ENCODE data around the gene HLA-B. TPM values are rescaled to one million over a fixed set of nuclear protein-coding genes. Genes with fewer than 3 reads are reported as not detected.

The HLA-B gene
- total and polyA plus RNA-seq, 2 of the 8 experiments (the other 6 are each of a cell fraction or from before 2014, with no cell fraction given) = 154 to 233 TPM

DNA sequence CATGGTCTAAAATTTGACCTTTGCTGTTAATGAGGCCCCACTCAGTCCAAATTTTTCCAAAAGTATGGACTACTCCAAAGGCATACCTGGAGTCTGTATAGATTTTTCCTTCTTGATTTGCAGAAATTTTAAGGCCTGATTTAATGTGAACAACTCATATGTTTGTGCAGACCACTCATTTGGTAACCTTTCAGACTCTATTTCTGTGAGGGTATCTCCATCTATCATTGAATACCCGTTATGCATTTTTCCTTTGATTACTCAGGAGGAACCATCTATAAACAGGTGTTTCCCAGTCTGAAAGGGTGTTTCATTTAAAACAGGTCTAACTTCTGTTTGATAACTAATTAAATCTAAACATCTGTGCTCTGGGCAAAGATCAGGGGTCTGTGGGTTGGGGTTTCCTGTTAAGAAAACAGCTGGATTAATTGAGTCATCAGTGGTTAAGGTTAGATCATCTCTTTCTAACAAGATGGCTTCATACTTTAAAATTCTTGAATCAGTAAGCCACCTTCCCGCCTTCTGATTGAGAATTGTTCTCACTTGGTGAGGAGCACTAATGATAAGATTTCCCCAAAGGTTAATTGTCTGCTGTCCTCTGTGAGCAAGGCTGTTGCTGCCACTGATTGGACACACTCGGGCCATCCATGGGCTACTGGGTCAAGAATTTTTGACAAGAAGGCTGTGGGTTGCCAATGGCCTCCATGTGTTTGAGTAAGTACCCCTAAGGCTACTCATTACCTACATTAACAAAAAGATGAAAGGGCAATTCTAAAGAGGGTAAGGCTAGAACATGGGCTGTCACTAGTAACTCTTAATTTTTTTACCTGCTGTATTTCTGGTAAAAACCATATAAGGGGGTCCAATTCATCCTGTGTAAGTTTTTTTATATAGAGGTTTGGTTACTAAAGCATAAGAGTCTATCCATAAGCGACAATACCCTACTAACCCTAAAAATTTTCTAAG, 24.1 kb downstream of the HLA-B start:
- Histone ChIP-seq H3K56ac (replicated peaks; ENCODE audit: insufficient read length, low read depth, low read length) (no peak overlapping the region), H3K79me2 (ENCODE audit: control insufficient read depth in 1 of 2, insufficient read depth in 2 of 2, low read length in 2 of 2) (no peaks in the 10 kb centered on the region), H4K20me1 (replicated peaks in 1 of 2; ENCODE audit: control insufficient read depth in 1 of 2, insufficient read depth in 2 of 2, low read length in 2 of 2) (no peaks in the 10 kb centered on the region), H3K9me3 (ENCODE audit: insufficient read depth in 2 of 2, low read depth in 1 of 2, low read length in 1 of 2) (peaks cover 5 to 16% of the 10 kb centered on the region in 2 experiments; a peak in 3 of 4 replicates), H4K8ac (ENCODE audit: extremely low read depth, insufficient read depth, low read length) (no peak overlapping the region), H4K91ac (replicated peaks; ENCODE audit: insufficient read length, low read length) (no peak overlapping the region), H3K14ac (ENCODE audit: insufficient read length) (no peak overlapping the region), H2BK12ac (ENCODE audit: low read depth, low read length) (no peak overlapping the region), H3K23me2 (ENCODE audit: low read depth, low read length) (no peaks in the 10 kb centered on the region), H3K4me2 (ENCODE audit: insufficient read depth in 1 of 2, low read depth in 2 of 2, low read length in 2 of 2) (no peak overlapping the region), H2AK5ac (ENCODE audit: low read depth, low read length) (no peak overlapping the region), H4K5ac (ENCODE audit: insufficient read length, low read depth, low read length) (no peak overlapping the region), H2BK120ac (replicated peaks; ENCODE audit: low read depth, low read length) (no peak overlapping the region), H3K79me1 (ENCODE audit: low read depth, low read length) (no peaks in the 10 kb centered on the region), H2BK20ac (ENCODE audit: low read length) (no peak overlapping the region), H3K23ac (ENCODE audit: insufficient read length) (no peak overlapping the region), H3K4me1 (replicated peaks in 1 of 4; ENCODE audit: control insufficient read depth in 3 of 4, insufficient read depth in 4 of 4, low read length in 3 of 4) (no peaks in the 10 kb centered on the region), H3K4me3 (ENCODE audit: extremely low read depth in 1 of 4, insufficient read depth in 2 of 4, low read depth in 3 of 4, low read length in 4 of 4) (no peak overlapping the region), H3K27me3 (replicated peaks in 1 of 4; ENCODE audit: control insufficient read depth in 3 of 4, extremely low read depth in 1 of 4, insufficient read depth in 3 of 4, low read length in 3 of 4) (no peaks in the 10 kb centered on the region), H3K27ac (ENCODE audit: low read depth, low read length) (no peak overlapping the region), H3K18ac (ENCODE audit: extremely low read depth, low read length) (no peak overlapping the region), H2BK5ac (ENCODE audit: low read depth, low read length) (no peak overlapping the region), H3K36me3 (ENCODE audit: control insufficient read depth in 2 of 4, insufficient read depth in 4 of 4, low read length in 3 of 4) (no peaks in the 10 kb centered on the region; a peak in 1 of 8 replicates), H3K9ac (replicated peaks in 1 of 4; ENCODE audit: extremely low read depth in 1 of 4, low read depth in 3 of 4, low read length in 3 of 4) (no peak overlapping the region), H2BK15ac (ENCODE audit: low read length) (no peak overlapping the region), H2AFZ (ENCODE audit: low read length) (no peak overlapping the region), H3K4ac (replicated peaks; ENCODE audit: insufficient read length, low read depth, low read length) (no peak overlapping the region)
- CTCF ChIA-PET (ENCODE audit: partially characterized antibody) = no interaction called here
- TF ChIP-seq SIX5 (IDR thresholded peaks at IDR 0.05; ENCODE audit: low read depth, low read length) (no peak), E2F6 (IDR thresholded peaks at IDR 0.05) (no peak), MAFK (IDR thresholded peaks at IDR 0.05; ENCODE audit: low read depth, low read length) (no peak), SRF (IDR thresholded peaks at IDR 0.05; ENCODE audit: low read depth, low read length) (no peak), PHF8 (conservative IDR thresholded peaks at IDR 0.05; ENCODE audit: low read depth, low read length) (no peak), TAF1 (IDR thresholded peaks at IDR 0.05; ENCODE audit: low read depth, low read length) (no peak), CHD2 (IDR thresholded peaks at IDR 0.05; ENCODE audit: low read length) (no peak), SIN3A (conservative IDR thresholded peaks at IDR 0.05 in 1 of 2, IDR thresholded peaks at IDR 0.05 in 1 of 2; ENCODE audit: low read depth in 1 of 2, low read length in 2 of 2) (no peak), BRCA1 (IDR thresholded peaks at IDR 0.05; ENCODE audit: low read depth, low read length) (no peak), KDM5A (IDR thresholded peaks at IDR 0.05; ENCODE audit: low read length) (no peak)
- no peak for DNase-seq (ENCODE audit: low read depth in 1 of 2, low spot score in 2 of 2)
- 46% methylated on average over 4 of the region's 4 CpGs; no CpG with 5 or more reads in 1 of the 2 experiments for WGBS, 2 experiments (ENCODE audit: extremely low coverage in 1 of 2, insufficient coverage in 1 of 2, insufficient read length in 1 of 2, insufficient replicate concordance in 2 of 2, low coverage in 1 of 2, low lambda C conversion rate in 2 of 2, missing lambda C conversion rate in 1 of 2)
- FAIRE-seq = no peak
- POLR2A ChIA-PET (ENCODE audit: partially characterized antibody) = no interaction called here
